ENCODE measurements around the gene VGLL1. TPM values are rescaled to one million over a fixed set of nuclear protein-coding genes. Genes with fewer than 3 reads are reported as not detected.

Gene VGLL1
- total RNA-seq, 1 experiment from 2014 or later = not detected

GRCh38 chrX:136551410-136551809, 19.4 kb downstream of the VGLL1 start:
- Histone ChIP-seq H3K27me3 (ENCODE audit: control insufficient read depth, insufficient read depth, low read length) (0 out of 2 replicates have a peak, but pooled peaks cover 2% of the 10 kb centered on the region), H3K4me3 (ENCODE audit: low read depth in 2 of 2, low read length in 2 of 2) (no peak overlapping the region), H3K4me1 (ENCODE audit: control insufficient read depth, insufficient read depth, low read length) (no peaks in the 10 kb centered on the region), H3K36me3 (ENCODE audit: control insufficient read depth, insufficient read depth, low read length) (no peaks in the 10 kb centered on the region), H3K27ac (ENCODE audit: low read length) (no peak overlapping the region), H3K9me3 (ENCODE audit: control insufficient read depth, insufficient read depth, low read depth, low read length) (no peaks in the 10 kb centered on the region)
- DNase-seq (ENCODE audit: low read depth, low spot score) = no peak
- ChIA-PET POLR2A (no interaction called here), CTCF (no interaction called here)
- intact Hi-C loops (cut with micrococcal nuclease; ENCODE audit: unreplicated experiment) = no loop called here
- ATAC-seq = no peak
- in situ Hi-C loops (cut with HindIII; ENCODE audit: low pct_unique_long_range_greater_than_20kb, low sequenced_read_pairs) = no loop called here
- no TSS peak for BruUV-seq (replicated peaks)
- TF ChIP-seq TCF7L2 (IDR thresholded peaks at IDR 0.05; ENCODE audit: low read depth, low read length) (no peak), SIN3A (IDR thresholded peaks at IDR 0.05; ENCODE audit: borderline replicate concordance, insufficient read depth, low read depth, low read length) (no peak), CTCF (IDR thresholded peaks at IDR 0.05) (no peak), REST (IDR thresholded peaks at IDR 0.05; ENCODE audit: insufficient read depth in 1 of 2, low read depth in 2 of 2, low read length in 1 of 2) (no peak), POLR2AphosphoS5 (IDR thresholded peaks at IDR 0.05; ENCODE audit: low read depth, low read length) (no peak)

GRCh38 chrX:136555694-136556093, 23.7 kb downstream of the VGLL1 start:
- no peak for DNase-seq (ENCODE audit: low read depth, low spot score)
- TF ChIP-seq CTCF (IDR thresholded peaks at IDR 0.05) (no peak), REST (IDR thresholded peaks at IDR 0.05; ENCODE audit: insufficient read depth in 1 of 2, low read depth in 2 of 2, low read length in 1 of 2) (no peak), POLR2AphosphoS5 (IDR thresholded peaks at IDR 0.05; ENCODE audit: low read depth, low read length) (no peak), TCF7L2 (IDR thresholded peaks at IDR 0.05; ENCODE audit: low read depth, low read length) (no peak)
- no peaks in the 10 kb centered on the region for H3K4me1 ChIP-seq (ENCODE audit: control insufficient read depth, insufficient read depth, low read length)
- in situ Hi-C loops (cut with HindIII; ENCODE audit: low pct_unique_long_range_greater_than_20kb, low sequenced_read_pairs) = no loop called here
- no peaks in the 10 kb centered on the region for H3K36me3 ChIP-seq (ENCODE audit: control insufficient read depth, insufficient read depth, low read length)
- no peak for ATAC-seq
- ChIA-PET POLR2A (no interaction called here), CTCF (no interaction called here)
- no TSS peak for BruUV-seq (replicated peaks)
- no peak overlapping the region for H3K4me3 ChIP-seq (ENCODE audit: low read depth in 2 of 2, low read length in 2 of 2)
- H3K27ac ChIP-seq (ENCODE audit: low read length) = no peak overlapping the region
- H3K27me3 ChIP-seq (ENCODE audit: control insufficient read depth, insufficient read depth, low read length) = 0 out of 2 replicates have a peak, but pooled peaks cover 2% of the 10 kb centered on the region
- intact Hi-C loops (cut with micrococcal nuclease; ENCODE audit: unreplicated experiment) = no loop called here
- H3K9me3 ChIP-seq (ENCODE audit: control insufficient read depth, insufficient read depth, low read depth, low read length) = no peaks in the 10 kb centered on the region
